SK-MEL-5 (cell line): ENCODE data around the gene TTC38. TPM values are rescaled to one million over a fixed set of nuclear protein-coding genes. Genes with fewer than 3 reads are reported as not detected.

ENCODE experiments used
- DNase-seq: peaks from one replicate; pipeline ENCODE4 v3.0.0-alpha.2; 2016; ENCODE audit warnings: low read depth, low spot score
- in situ Hi-C: cut with HindIII; loops from 2 replicates; pipeline ENCODE4 v1.10.0; 2016; ENCODE audit warnings: low sequenced_read_pairs, high pct_unique_total_duplicates, low pct_unique_long_range_greater_than_20kb
- total RNA-seq: library from RNA; depleted of rRNA; stranded (reverse); fragments of >200 nt; shearing (Covaris generic); gene quantifications from 2 replicates; pipeline ENCODE4 v1.2.3, GENCODE V29; 2014

TTC38 gene
- total RNA-seq, 1 experiment from 2014 or later: 27.9 TPM

GRCh38 chr22:46288846-46289243 lies 21.0 kb downstream of the TTC38 start:
- in situ Hi-C loops: no loop called here
- no peak for DNase-seq

- no peak for DNase-seq
- in situ Hi-C loops: no loop called here
Measured at GRCh38 chr22:46289244-46289891, 21.6 kb downstream of the TTC38 start.

- in situ Hi-C loops: no loop called here
- no peak for DNase-seq
Measured at GRCh38 chr22:46290121-46290842, 22.5 kb downstream of the TTC38 start.

- DNase-seq: no peak
- in situ Hi-C loops: no loop called here
Measured at GRCh38 chr22:46290843-46291785, 23.3 kb downstream of the TTC38 start.

GRCh38 chr22:46292173-46292572 lies 24.4 kb downstream of the TTC38 start:
- no peak for DNase-seq
- in situ Hi-C loops: no loop called here

GRCh38 chr22:46292732-46293131 lies 24.9 kb downstream of the TTC38 start:
- in situ Hi-C loops: no loop called here

GRCh38 chr22:46293577-46294260 lies 25.9 kb downstream of the TTC38 start:
- in situ Hi-C loops: no loop called here
- no peak for DNase-seq

More at GRCh38 chr22:46292732-46293131, 24.9 kb downstream of the TTC38 start:
- DNase-seq: no peak

- DNase-seq: no peak
- in situ Hi-C loops: no loop called here
Measured at GRCh38 chr22:46294784-46295183, 27.0 kb downstream of the TTC38 start.

- in situ Hi-C loops: no loop called here
- DNase-seq: no peak
Measured at GRCh38 chr22:46295277-46295971, 27.6 kb downstream of the TTC38 start.

- peak; percentile 99 for DNase-seq
- in situ Hi-C loops: no loop called here
Measured at GRCh38 chr22:46296257-46297150, 28.7 kb downstream of the TTC38 start, which contains the start of gene GTSE1. TSS of gene GTSE1 (plus strand) at chr22:46296870. CDS start at chr22:46297401, 531 bp downstream.

- no peak for DNase-seq
- in situ Hi-C loops: no loop called here
Measured at GRCh38 chr22:46297151-46297812, 29.5 kb downstream of the TTC38 start.

GRCh38 chr22:46299101-46299500 lies 31.3 kb downstream of the TTC38 start:
- no peak for DNase-seq
- in situ Hi-C loops: no loop called here

- in situ Hi-C loops: loop anchor here (25.0 kb wide), 1 partner anchor 288 kb away; no protein-coding TSS in a partner anchor
- DNase-seq: no peak
Measured at GRCh38 chr22:46300491-46300890, 32.7 kb downstream of the TTC38 start.

GRCh38 chr22:46303347-46303965 lies 35.6 kb downstream of the TTC38 start:
- peak; percentile 22 for DNase-seq
- in situ Hi-C loops: loop anchor here (25.0 kb wide), 1 partner anchor 291 kb away; no protein-coding TSS in a partner anchor
